Hepatocyte (in vitro differentiated cells): ENCODE measurements around the gene SLC4A8. TPM values are rescaled to one million over a fixed set of nuclear protein-coding genes. Genes with fewer than 3 reads are reported as not detected.

Experiments
- DNase-seq: peaks from one replicate; pipeline ENCODE4 v3.0.0-alpha.2; 2016; ENCODE audit warnings: low spot score
- H2AFZ ChIP-seq: fragments of 200-600 bp; sonication (generic); 2 replicates; pipeline ENCODE4 v1.6.0; 2016; ENCODE audit warnings: antibody characterized with exemption, mild to moderate bottlenecking
- H3K27ac ChIP-seq: fragments of 200-600 bp; sonication (generic); 2 replicates; pipeline ENCODE4 v1.5.1; 2016; ENCODE audit warnings: mild to moderate bottlenecking
- H3K27me3 ChIP-seq: fragments of 200-600 bp; sonication (generic); 2 replicates; pipeline ENCODE4 v1.6.1; 2016
- H3K36me3 ChIP-seq: fragments of 200-600 bp; sonication (generic); replicated peaks from 2 replicates; pipeline ENCODE4 v1.5.1; 2016; ENCODE audit warnings: low read depth; ENCODE audit not compliant: insufficient read depth
- H3K4me1 ChIP-seq: fragments of 200-600 bp; sonication (generic); 2 replicates; pipeline ENCODE4 v1.5.1; 2016; ENCODE audit warnings: mild to moderate bottlenecking, moderate library complexity; ENCODE audit not compliant: insufficient read depth
- H3K4me2 ChIP-seq: fragments of 200-600 bp; sonication (generic); 2 replicates; pipeline ENCODE4 v1.6.0; 2016
- H3K4me3 ChIP-seq: fragments of 200-600 bp; sonication (generic); 2 replicates; pipeline ENCODE4 v1.5.1; 2016; ENCODE audit warnings: mild to moderate bottlenecking
- H3K79me2 ChIP-seq: fragments of 200-600 bp; sonication (generic); 2 replicates; pipeline ENCODE4 v1.6.0; 2017; ENCODE audit warnings: mild to moderate bottlenecking
- H3K9me2 ChIP-seq: fragments of 200-600 bp; sonication (generic); replicated peaks from 2 replicates; pipeline ENCODE4 v1.6.0; 2017; ENCODE audit warnings: mild to moderate bottlenecking; ENCODE audit not compliant: insufficient read depth
- H3K9me3 ChIP-seq: fragments of 200-600 bp; sonication (generic); 2 replicates; pipeline ENCODE4 v1.5.1; 2016; ENCODE audit warnings: low read depth, mild to moderate bottlenecking
- H4K20me1 ChIP-seq: fragments of 200-600 bp; sonication (generic); 2 replicates; pipeline ENCODE4 v1.6.0; 2016; ENCODE audit warnings: mild to moderate bottlenecking; ENCODE audit not compliant: insufficient read depth, poor library complexity, severe bottlenecking
- CTCF ChIP-seq: fragments of 200-600 bp; sonication (generic); IDR thresholded peaks from 2 replicates; pipeline ENCODE4 v1.5.1; 2016; ENCODE audit warnings: antibody characterized with exemption, mild to moderate bottlenecking; ENCODE audit not compliant: poor library complexity
- EZH2 ChIP-seq: fragments of 200-600 bp; sonication (generic); IDR thresholded peaks from 2 replicates; pipeline ENCODE4 v1.6.1; 2016; ENCODE audit warnings: antibody characterized with exemption, mild to moderate bottlenecking, borderline replicate concordance
- EZH2phosphoT487 ChIP-seq: fragments of 200-600 bp; sonication (generic); IDR thresholded peaks from one replicate; pipeline ENCODE4 v1.6.1; 2018; ENCODE audit warnings: antibody characterized with exemption, mild to moderate bottlenecking, low read depth, moderate library complexity; ENCODE audit not compliant: unreplicated experiment, severe bottlenecking
- WGBS: methylation state at CpG from one replicate; pipeline ENCODE4 v1.1.6; 2016; ENCODE audit warnings: low lambda C conversion rate; ENCODE audit errors: missing lambda C conversion rate; 5-methylcytosine and 5-hydroxymethylcytosine counted together
- polyA plus RNA-seq: library from polyadenylated mRNA; unstranded; fragments of >200 nt; fragmentation: Nextera tagmentation; extraction: Ambion mirVana; gene quantifications from 2 replicates; pipeline ENCODE4 v1.2.1, GENCODE V29; 2016
- total RNA-seq: library from RNA; depleted of rRNA; stranded (reverse); fragments of >200 nt; gene quantifications from 2 replicates; pipeline ENCODE4 v1.2.3, GENCODE V29; 2014

Gene SLC4A8
- total and polyA plus RNA-seq, 2 experiments from 2014 or later = 14.9 to 18.0 TPM

GRCh38 chr12:51424094-51424661, 453 bp upstream of the SLC4A8 start:
- Histone ChIP-seq H2AFZ (no peak overlapping the region), H3K79me2 (no peaks in the 10 kb centered on the region), H3K9me2 (no peaks in the 10 kb centered on the region), H3K9me3 (no peaks in the 10 kb centered on the region), H3K27me3 (no peaks in the 10 kb centered on the region), H3K4me1 (no peaks in the 10 kb centered on the region), H3K4me2 (peak overlapping the region; percentile 81), H3K4me3 (no peak overlapping the region), H4K20me1 (no peaks in the 10 kb centered on the region), H3K36me3 (no peaks in the 10 kb centered on the region), H3K27ac (no peak overlapping the region)
- TF ChIP-seq EZH2 (no peak), EZH2phosphoT487 (no peak), CTCF (no peak)
- DNase-seq = no peak
- whole genome bisulfite sequencing = 42% methylated on average over 10 of the region's 10 CpGs

GRCh38 chr12:51428256-51428655, 3.6 kb downstream of the SLC4A8 start:
- TF ChIP-seq CTCF = no peak
- no peak for TF ChIP-seq EZH2phosphoT487
- no peak for TF ChIP-seq EZH2
- no peaks in the 10 kb centered on the region for H3K27me3 ChIP-seq
- no peak overlapping the region for H3K27ac ChIP-seq
- H3K9me3 ChIP-seq = no peaks in the 10 kb centered on the region
- H3K36me3 ChIP-seq = no peaks in the 10 kb centered on the region
- no peaks in the 10 kb centered on the region for H3K9me2 ChIP-seq
- H2AFZ ChIP-seq = no peak overlapping the region
- no peak overlapping the region for H3K4me3 ChIP-seq
- H3K79me2 ChIP-seq = no peaks in the 10 kb centered on the region
- no peak for DNase-seq
- H3K4me2 ChIP-seq = no peak overlapping the region
- WGBS = 91% methylated on average over 4 of the region's 4 CpGs
- no peaks in the 10 kb centered on the region for H4K20me1 ChIP-seq
- H3K4me1 ChIP-seq = no peaks in the 10 kb centered on the region

GRCh38 chr12:51429700-51430099, 5.1 kb downstream of the SLC4A8 start:
- DNase-seq = no peak
- no peaks in the 10 kb centered on the region for H3K9me3 ChIP-seq
- no peak overlapping the region for H3K4me2 ChIP-seq
- H2AFZ ChIP-seq = no peak overlapping the region
- TF ChIP-seq EZH2 (no peak), CTCF (no peak), EZH2phosphoT487 (no peak)
- H3K4me1 ChIP-seq = no peaks in the 10 kb centered on the region
- no peak overlapping the region for H3K27ac ChIP-seq
- no peaks in the 10 kb centered on the region for H3K9me2 ChIP-seq
- no peaks in the 10 kb centered on the region for H3K36me3 ChIP-seq
- no peaks in the 10 kb centered on the region for H4K20me1 ChIP-seq
- 97% methylated on average over 4 of the region's 4 CpGs for WGBS
- no peaks in the 10 kb centered on the region for H3K27me3 ChIP-seq
- H3K4me3 ChIP-seq = no peak overlapping the region
- H3K79me2 ChIP-seq = no peaks in the 10 kb centered on the region
